GM12891 (cell line): ENCODE results near the gene ARMC9.

ENCODE experiments used
- POLR2A ChIP-seq: IDR thresholded peaks from 2 replicates; pipeline ENCODE4 v1.6.1; 2011; ENCODE audit warnings: low read depth, low read length, control low read depth
- POLR2AphosphoS5 ChIP-seq: IDR thresholded peaks from 2 replicates; pipeline ENCODE4 v1.6.1; 2011; ENCODE audit warnings: low read depth, low read length, control low read depth
- TAF1 ChIP-seq: IDR thresholded peaks from 2 replicates; pipeline ENCODE4 v1.6.1; 2011; ENCODE audit warnings: low read depth, low read length, control low read depth

DNA sequence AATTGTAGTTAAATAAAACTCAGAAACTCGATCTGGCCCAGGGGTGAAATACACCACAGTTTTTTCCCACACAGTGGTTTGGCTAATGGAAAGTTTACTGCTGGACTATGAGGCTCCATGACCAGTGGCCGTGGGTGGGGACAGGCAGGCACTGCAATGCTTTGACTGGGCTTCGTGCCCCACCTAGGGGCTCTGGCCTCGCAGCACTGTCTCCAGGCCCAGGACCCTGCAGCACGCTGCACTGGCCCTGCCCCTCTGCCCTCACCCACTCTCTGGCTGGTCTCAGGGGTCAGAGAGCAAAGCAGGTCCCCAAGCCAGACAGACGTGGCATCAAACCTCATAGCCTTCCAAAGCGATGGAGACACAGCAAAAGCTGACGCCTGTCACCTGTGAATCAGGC lies 183.7 kb downstream of the ARMC9 start:
- TF ChIP-seq TAF1 = no peak
- no peak for TF ChIP-seq POLR2A
- TF ChIP-seq POLR2AphosphoS5 = no peak
